Left ventricle myocardium inferior (tissue), 1 donor: ENCODE results near the gene MPP2. TPM values are rescaled to one million over a fixed set of nuclear protein-coding genes. Genes with fewer than 3 reads are reported as not detected.

ENCODE experiments used
- DNase-seq: peaks from one replicate; pipeline ENCODE4 v3.0.0-alpha.2; 2020
- H3K27ac ChIP-seq: fragments of 200-600 bp; replicated peaks from 2 replicates; pipeline ENCODE4 v1.8.0; 2021
- H3K27me3 ChIP-seq: fragments of 200-600 bp; 2 replicates; pipeline ENCODE4 v1.8.0; 2021; ENCODE audit warnings: low read depth
- H3K36me3 ChIP-seq: fragments of 200-600 bp; 2 replicates; pipeline ENCODE4 v1.8.0; 2021
- H3K4me1 ChIP-seq: fragments of 200-600 bp; 2 replicates; pipeline ENCODE4 v1.8.0; 2021
- H3K4me3 ChIP-seq: fragments of 200-600 bp; 2 replicates; pipeline ENCODE4 v1.8.0; 2021; ENCODE audit warnings: mild to moderate bottlenecking, moderate library complexity
- H3K9me3 ChIP-seq: fragments of 200-600 bp; replicated peaks from 2 replicates; pipeline ENCODE4 v1.8.0; 2021
- intact Hi-C: fragments of 100-400 bp; cut with micrococcal nuclease; formaldehyde crosslinking; loops from one replicate; pipeline ENCODE4 v1.11.0; 2022
- total RNA-seq: library from RNA; stranded (reverse); fragmentation: NEBNext Ultra II Directional; extraction: Animal tissue kit (Norgen Biotek cat#: 25700); gene quantifications from one replicate; pipeline ENCODE4 v1.2.1, GENCODE V29; 2021
- TF ChIP-seq, protein P1 (sequence below): fragments of 200-600 bp; IDR thresholded peaks from 2 replicates; pipeline ENCODE4 v1.8.0; 2021; ENCODE audit warnings: antibody characterized with exemption, mild to moderate bottlenecking, borderline replicate concordance
- donor health status: DM: no; HTN: yes; CAD: no; lungs with severe emphysema.

MPP2 gene
- total RNA-seq, 1 donor from 2014 or later, result 12.1 TPM

DNA sequence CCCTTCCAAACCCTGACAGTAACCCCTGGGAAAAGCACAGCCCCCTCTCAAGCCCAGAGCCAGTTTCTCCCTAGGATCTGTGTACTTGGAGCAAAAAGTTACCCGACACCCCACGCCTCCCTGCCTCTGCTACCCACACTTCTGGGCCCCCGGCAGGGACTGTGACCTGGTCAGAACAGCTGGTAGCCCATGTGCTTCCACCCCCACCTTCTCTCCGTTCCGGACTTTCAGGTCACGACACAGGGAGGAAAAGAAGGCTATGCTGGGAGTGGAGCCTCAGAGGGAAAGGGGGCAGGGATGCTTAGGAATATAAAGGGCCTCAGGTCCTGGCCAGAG, 28.6 kb upstream of the MPP2 start:
- Histone ChIP-seq H3K9me3 (no peaks in the 10 kb centered on the region), H3K27ac (no peak overlapping the region), H3K36me3 (no peaks in the 10 kb centered on the region), H3K4me1 (peaks cover 6% of the 10 kb centered on the region), H3K27me3 (peaks cover 36% of the 10 kb centered on the region), H3K4me3 (no peak overlapping the region)
- no peak for DNase-seq
- intact Hi-C loops, result no loop called here
- TF ChIP-seq, protein P1, sequence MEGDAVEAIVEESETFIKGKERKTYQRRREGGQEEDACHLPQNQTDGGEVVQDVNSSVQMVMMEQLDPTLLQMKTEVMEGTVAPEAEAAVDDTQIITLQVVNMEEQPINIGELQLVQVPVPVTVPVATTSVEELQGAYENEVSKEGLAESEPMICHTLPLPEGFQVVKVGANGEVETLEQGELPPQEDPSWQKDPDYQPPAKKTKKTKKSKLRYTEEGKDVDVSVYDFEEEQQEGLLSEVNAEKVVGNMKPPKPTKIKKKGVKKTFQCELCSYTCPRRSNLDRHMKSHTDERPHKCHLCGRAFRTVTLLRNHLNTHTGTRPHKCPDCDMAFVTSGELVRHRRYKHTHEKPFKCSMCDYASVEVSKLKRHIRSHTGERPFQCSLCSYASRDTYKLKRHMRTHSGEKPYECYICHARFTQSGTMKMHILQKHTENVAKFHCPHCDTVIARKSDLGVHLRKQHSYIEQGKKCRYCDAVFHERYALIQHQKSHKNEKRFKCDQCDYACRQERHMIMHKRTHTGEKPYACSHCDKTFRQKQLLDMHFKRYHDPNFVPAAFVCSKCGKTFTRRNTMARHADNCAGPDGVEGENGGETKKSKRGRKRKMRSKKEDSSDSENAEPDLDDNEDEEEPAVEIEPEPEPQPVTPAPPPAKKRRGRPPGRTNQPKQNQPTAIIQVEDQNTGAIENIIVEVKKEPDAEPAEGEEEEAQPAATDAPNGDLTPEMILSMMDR, result no peak

DNA sequence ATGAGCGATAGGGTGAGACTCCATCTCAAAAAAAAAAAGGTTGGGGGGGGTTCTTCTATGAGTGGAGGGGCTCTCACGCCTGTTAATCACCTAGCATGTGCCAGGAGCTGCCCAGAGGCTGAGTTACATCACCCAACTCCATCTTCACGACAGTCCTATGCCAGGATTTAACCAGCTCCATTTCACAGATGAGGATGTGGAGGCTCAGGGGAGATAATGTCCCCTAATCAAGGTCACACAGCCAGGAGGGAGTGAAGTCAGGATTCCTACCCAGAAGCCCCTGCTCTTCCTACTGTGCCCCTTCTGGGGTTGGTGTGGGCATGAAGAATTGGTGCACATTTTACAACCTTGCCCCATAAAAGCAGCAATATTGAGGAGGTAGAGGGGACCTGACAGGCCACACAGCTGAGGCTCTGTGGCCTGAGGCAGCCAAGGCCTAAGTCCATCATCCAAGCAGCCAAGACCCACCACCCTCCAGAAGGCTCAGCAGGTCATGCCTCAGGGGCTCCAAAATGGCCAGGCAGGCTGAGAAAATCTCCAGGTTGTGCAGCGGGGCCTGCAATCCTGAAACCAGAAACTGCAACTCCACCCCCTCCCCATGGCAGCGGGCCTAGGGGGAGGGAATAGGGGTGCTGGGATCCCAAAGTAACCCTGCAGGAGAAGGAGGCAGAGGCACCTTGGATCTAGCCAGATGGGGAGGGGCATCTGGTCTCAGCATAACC, 28.0 kb upstream of the MPP2 start:
- Histone ChIP-seq H3K9me3 (no peaks in the 10 kb centered on the region), H3K4me1 (peaks cover 6% of the 10 kb centered on the region), H3K4me3 (no peak overlapping the region), H3K27ac (no peak overlapping the region), H3K36me3 (no peaks in the 10 kb centered on the region), H3K27me3 (peaks cover 36% of the 10 kb centered on the region)
- TF ChIP-seq, protein P1, result no peak
- DNase-seq, result no peak
- intact Hi-C loops, result no loop called here

DNA sequence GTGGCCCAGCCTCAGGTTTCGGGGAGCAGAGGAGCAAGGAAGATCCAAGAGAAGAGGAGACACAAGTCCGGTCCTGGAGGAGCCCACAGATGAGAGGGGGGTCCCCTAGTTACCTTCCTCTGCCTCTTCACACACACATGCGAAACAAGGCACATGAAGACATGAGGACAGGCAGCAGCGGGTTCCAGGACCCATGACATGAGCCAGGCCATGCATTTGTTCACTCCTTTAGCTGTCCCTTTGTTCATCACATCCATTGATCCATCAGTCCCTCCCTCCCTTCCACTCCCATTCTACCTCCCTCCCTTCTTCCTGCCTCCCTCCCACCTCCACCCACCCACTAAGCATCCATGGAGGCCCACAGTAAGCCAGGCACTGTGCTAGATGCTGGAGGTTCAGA, 25.6 kb upstream of the MPP2 start:
- TF ChIP-seq, protein P1, result no peak
- Histone ChIP-seq H3K36me3 (no peaks in the 10 kb centered on the region), H3K27ac (no peak overlapping the region), H3K27me3 (peaks cover 16% of the 10 kb centered on the region), H3K4me3 (no peak overlapping the region), H3K4me1 (peaks cover 1% of the 10 kb centered on the region), H3K9me3 (no peaks in the 10 kb centered on the region)
- DNase-seq, result no peak
- intact Hi-C loops, result no loop called here

DNA sequence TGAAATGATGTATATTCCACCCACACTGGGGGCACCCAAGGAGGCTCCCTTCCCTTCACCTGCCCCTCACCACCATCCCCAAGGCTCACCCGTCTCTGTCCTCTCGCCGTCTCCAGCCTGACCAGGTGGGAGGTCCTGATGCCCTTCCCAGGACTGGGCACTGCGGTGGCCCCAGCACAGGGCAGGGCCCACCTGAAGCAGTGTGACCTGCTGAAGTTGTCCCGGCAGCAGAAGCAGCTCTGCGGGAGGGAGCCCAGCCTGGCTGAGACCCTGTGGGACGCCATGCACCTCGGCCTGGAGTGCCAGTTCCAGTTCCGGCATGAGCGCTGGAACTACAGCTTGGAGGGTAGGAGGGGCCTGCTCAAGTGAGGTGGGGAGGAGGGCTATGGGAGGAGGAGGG, 25.0 kb upstream of the MPP2 start:
- Histone ChIP-seq H3K27me3 (peaks cover 13% of the 10 kb centered on the region), H3K27ac (no peak overlapping the region), H3K9me3 (no peaks in the 10 kb centered on the region), H3K4me1 (peaks cover 3% of the 10 kb centered on the region), H3K4me3 (no peak overlapping the region), H3K36me3 (no peaks in the 10 kb centered on the region)
- no peak for DNase-seq
- TF ChIP-seq, protein P1, result no peak
- intact Hi-C loops, result no loop called here

DNA sequence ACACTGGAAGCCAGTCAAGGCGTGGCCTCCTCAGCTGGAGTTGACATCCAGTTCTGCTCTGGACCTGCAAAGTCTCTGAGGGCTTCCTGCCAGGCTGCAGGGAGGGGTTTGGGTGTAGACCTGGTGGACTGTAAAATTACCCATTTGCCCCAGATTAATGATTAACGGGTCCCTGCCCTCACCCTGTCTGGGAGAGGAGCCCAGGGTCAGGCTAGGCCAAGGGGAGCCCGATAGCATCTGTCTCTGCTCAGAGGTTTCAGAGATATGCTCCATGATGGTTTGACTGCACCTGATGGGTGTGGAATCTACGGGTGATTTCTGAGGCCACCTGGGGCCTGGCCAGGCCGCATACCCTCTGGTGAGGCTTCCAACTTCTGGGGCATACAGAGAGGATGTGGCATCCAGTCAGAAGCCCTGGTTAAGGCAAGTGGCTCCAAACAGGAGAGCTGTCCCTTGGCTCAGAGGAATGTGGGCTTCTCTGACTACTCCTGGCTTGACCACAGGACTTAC, 23.8 kb upstream of the MPP2 start:
- TF ChIP-seq, protein P1, result no peak
- intact Hi-C loops, result no loop called here
- peaks cover 12% of the 10 kb centered on the region for H3K27me3 ChIP-seq

More for the DNA sequence above, 23.8 kb upstream of the MPP2 start:
- no peak overlapping the region for H3K27ac ChIP-seq
- DNase-seq, result no peak
- H3K9me3 ChIP-seq, result no peaks in the 10 kb centered on the region
- no peaks in the 10 kb centered on the region for H3K36me3 ChIP-seq
- H3K4me3 ChIP-seq, result no peak overlapping the region
- H3K4me1 ChIP-seq, result peaks cover 11% of the 10 kb centered on the region
